EL (cell line): Measurements from ENCODE around the gene TAF13.
A peak's percentile ranks its signal among the peaks of the same experiment; 100 is the strongest.

Source experiments
- DNase-seq: peaks from one replicate; pipeline ENCODE4 v3.0.0-alpha.2; 2016

Gene TAF13

DNA sequence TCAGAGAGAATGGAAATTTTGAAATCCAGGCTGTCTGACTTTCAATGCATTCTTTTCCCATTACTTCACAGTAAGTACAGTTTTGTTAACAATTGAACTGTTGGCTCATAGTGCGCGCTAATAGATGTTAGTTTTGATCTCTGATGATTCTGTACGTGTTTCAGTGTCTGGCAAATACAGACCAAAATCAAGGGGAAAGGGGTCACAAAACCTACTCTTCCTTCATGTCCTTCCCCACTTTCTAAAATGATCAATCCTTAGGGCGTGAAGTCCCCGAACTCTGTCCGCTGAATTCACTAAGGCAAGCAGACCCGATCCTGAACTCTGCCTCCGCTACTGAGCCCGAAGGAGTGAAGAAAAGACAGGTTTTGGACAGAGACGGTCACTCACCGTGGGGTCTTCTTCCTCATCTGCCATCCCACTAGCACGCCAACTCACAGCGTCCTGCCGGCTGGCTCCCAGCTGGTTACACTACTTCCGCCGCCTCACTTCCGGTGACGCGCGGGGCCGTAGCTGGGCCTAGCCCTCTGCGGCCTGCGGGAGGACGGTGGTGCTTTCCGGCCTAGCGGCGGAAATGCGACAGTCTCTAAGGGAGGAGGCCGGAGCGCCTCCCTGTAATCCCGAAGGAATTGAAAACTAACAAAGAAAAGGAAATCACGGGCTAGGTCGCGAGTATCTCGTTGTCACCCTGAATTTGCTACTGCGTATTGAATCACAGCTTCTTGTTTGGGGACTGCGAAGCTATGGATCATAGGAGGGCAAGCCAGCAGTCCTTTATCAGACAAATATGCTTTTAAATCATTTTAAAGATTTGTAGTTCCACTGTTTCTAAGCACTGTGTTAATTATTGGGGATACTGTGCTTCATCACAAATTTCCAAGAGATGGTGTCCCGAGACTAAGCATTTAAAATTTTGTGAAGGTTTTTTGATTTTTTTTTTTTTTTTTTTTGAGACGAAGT is at the start of gene TAF13:
Gene TAF13, minus strand, starts transcription at position 473 of the 960 bp plus-strand sequence. Its CDS starts 56 bp downstream, at position 417.
- peak; percentile 97 for DNase-seq

GRCh38 chr1:109120356-109120755 is 44.6 kb upstream of the TAF13 start:
- no peak for DNase-seq

DNA sequence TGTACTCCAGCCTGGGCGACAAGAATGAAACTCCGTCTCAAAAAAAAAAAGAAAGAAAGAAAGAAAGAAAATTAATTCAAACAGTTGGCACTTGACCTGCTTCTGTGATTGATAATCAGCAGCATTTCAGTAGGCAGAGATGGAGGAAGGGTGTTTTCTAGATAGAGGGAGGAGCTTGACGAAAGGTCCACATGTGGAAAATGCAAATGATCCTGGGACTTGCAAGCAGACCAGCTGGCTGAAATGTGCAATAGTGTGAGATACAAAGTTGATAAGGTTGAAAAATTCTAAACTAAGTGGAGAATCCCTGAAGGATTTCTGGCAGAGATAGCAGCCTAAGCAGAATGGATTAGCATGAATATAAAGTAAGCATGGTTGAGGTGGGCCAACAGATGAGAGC is 42.3 kb upstream of the TAF13 start:
- no peak for DNase-seq

DNA sequence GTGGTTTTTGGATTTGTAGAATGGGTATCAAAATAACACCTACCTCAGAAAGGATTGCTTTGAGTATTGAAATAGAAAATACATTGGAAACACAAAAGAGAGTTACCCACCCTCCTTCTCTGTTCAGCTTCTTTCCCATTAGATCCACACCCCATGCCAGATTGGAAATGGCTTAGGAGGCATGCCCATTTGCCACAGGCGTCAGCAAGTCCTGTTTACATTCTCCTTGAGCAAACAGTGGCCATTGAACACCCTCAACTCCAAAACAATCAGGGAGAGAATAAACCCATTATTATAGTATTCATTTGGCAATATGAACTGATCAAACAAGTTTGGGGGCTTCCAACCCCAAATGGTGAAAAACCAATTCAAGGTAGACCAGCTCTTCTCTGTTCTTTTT is 40.5 kb upstream of the TAF13 start:
- DNase-seq = no peak

- no peak for DNase-seq
Measured at GRCh38 chr1:109115685-109116084, 39.9 kb upstream of the TAF13 start.

DNA sequence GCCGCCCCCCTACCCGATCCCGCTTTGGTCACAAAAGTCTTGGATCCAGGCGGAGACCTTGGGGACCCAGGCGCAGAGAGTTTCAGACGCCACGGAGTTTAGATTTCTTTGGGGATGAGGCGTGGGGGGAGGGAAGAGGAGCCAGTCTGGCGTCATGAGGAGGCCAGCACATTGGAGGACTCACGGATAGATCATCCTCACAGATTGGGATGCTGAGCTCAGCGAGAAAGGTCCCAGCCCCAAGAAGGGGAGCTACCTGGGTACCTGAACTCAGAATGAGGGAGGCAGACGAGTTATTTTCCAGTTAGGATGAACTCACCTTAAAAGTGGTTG is 38.5 kb upstream of the TAF13 start:
- no peak for DNase-seq

GRCh38 chr1:109113590-109114341 is 38.0 kb upstream of the TAF13 start, which contains the start of gene ELAPOR1:
ELAPOR1 (plus strand) TSS chr1:109114115; CDS start chr1:109114184, 69 bp downstream.
- DNase-seq = peak; percentile 39

DNA sequence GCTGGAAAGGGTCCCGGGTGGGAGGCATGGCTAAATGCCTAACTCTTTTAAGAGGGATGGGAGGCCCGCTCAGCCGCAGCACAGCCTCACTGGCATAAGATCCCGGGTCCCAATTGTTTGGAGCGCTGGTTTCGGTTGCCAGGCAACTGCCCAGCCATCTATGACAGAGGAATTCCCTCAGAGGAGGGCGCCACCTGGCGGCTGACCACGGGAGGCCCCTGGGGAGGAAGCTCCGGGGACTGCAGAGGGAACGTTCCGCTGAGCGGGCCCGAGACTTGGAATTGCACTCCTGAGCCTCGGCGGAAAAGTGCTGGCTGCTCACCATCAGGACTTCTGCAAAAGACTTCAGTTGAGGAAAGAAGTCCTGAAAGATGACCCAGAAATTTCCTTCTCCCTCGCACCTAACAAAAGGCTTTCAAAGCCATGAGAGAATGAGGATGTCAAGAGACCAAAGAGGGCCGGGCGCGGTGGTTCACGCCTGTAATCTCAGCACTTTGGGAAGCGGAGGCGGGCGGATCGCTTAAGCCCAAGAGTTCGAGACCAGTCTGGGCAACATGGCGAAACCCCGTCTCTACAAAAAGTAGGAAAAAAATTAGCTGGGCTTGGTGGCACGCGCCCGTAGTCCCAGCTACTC is 37.0 kb upstream of the TAF13 start:
- DNase-seq = peak; percentile 88

- DNase-seq = peak; percentile 44
Measured at GRCh38 chr1:109112056-109112651, 36.4 kb upstream of the TAF13 start.

- DNase-seq = no peak
Measured at GRCh38 chr1:109111386-109112055, 35.7 kb upstream of the TAF13 start.

- DNase-seq = no peak
Measured at GRCh38 chr1:109109906-109110305, 34.1 kb upstream of the TAF13 start.

GRCh38 chr1:109107785-109108184 is 32.0 kb upstream of the TAF13 start:
- no peak for DNase-seq

- DNase-seq = no peak
Measured at GRCh38 chr1:109105881-109106280, 30.1 kb upstream of the TAF13 start.

DNA sequence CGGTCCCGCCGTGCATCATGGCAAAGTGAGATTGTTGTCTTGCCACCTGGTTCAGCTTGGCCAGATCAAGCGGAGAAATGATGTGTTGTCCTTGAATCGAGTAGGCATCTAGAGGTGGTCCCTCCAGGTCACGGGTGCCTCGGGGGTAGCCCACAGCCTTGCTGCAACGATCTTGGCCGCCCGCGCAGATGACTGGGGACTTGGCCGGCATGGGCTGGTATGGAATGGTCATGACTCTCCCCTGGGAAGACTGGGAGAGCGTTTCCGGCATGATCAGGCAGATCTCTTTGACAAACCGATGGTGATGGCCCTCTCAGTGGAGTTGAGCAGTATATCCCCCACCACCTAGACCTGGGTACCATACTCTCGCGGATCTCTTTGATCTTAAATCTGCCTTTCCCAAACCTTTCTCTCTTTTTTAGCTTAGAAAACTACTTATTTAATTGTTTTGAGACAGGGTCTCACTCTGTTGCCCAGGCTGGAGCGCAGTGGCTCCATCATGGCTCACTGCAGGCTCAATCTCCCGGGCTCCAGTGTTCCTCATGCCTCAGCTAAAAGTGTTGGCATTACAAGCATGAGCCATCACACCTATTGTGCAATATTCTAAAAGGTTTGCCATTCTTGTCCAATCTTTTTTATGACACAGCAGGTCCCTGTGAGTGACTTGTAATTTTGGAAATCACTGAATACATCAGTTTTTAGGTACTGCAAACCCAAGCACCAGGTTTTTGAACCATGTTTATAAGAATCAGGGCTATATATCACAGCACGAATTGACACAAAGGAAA is 28.8 kb upstream of the TAF13 start:
- DNase-seq = no peak

GRCh38 chr1:109099938-109100773 is 24.4 kb upstream of the TAF13 start:
- DNase-seq = peak; percentile 97

GRCh38 chr1:109096120-109096519 is 20.3 kb upstream of the TAF13 start:
- DNase-seq = no peak

GRCh38 chr1:109095631-109096030 is 19.8 kb upstream of the TAF13 start:
- DNase-seq = no peak

- DNase-seq = no peak
Measured at GRCh38 chr1:109094871-109095270, 19.1 kb upstream of the TAF13 start.

- DNase-seq = peak; percentile 73
Measured at GRCh38 chr1:109094377-109094803, 18.6 kb upstream of the TAF13 start.

DNA sequence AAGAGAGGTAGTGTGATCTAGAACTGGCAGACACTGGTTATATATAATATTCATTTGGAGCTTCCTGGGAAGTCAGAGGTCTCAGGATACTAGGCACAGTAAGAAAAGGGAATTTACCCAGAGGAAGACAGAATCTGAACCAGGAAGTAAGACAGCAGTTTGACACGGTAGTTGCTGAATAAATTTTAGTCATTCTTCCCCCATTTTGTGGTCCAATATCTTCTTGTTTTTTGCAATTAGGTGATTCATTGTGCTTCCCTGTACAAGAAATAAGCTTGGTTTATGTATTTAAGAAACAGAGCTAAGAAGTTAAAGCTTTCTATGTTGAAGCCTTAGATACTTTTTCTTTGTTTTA is 16.0 kb upstream of the TAF13 start:
- peak; percentile 31 for DNase-seq
